SK-N-SH (cell line): Measurements from ENCODE around the gene CISD3. TPM values are rescaled to one million over a fixed set of nuclear protein-coding genes. Genes with fewer than 3 reads are reported as not detected.

ENCODE experiments used
- CTCF ChIA-PET: fragments of 300-600, 350-600 bp; formaldehyde crosslinking; extraction: SDS; loops from one replicate; lab custom pipeline; 2021; lab: Yijun Ruan, JAX
- POLR2A ChIA-PET: fragments of 350-600 bp; sonication (Branson Sonifier 250); formaldehyde crosslinking; extraction: SDS; loops from one replicate; lab custom pipeline; 2020; ENCODE audit warnings: antibody characterized with exemption, inconsistent platforms; lab: Yijun Ruan, JAX
- DNase-seq: peaks from one replicate; pipeline ENCODE4 v3.0.0; 2012
- H2AFZ ChIP-seq: fragments of 200-600 bp; sonication (generic); 2 replicates; pipeline ENCODE4 v1.8.1; 2016; ENCODE audit warnings: antibody characterized with exemption, mild to moderate bottlenecking, low read depth
- H3F3A ChIP-seq: fragments of 200-600 bp; sonication (generic); replicated peaks from 2 replicates; pipeline ENCODE3; 2016; ENCODE audit warnings: antibody characterized with exemption, mild to moderate bottlenecking; ENCODE audit not compliant: insufficient read depth
- H3K27ac ChIP-seq, 2 experiments: fragments of 200-500 bp in 1 of 2; fragments of 200-600 bp in 1 of 2; sonication (Bioruptor generic) in 1 of 2; sonication (generic), shearing (Covaris generic) in 1 of 2; 2 replicates each; pipeline versions ENCODE4 v1.5.1 to v1.6.1; 2014 to 2016; ENCODE audit warnings: low read depth in 2 of 2, inconsistent platforms in 1 of 2, low read length in 1 of 2, mild to moderate bottlenecking in 1 of 2, mixed read lengths in 1 of 2
- H3K27me3 ChIP-seq: fragments of 200-600 bp; sonication (generic), shearing (Covaris generic); 2 replicates; pipeline ENCODE4 v1.6.1; 2016; ENCODE audit warnings: mixed run types; ENCODE audit not compliant: insufficient read depth
- H3K36me3 ChIP-seq, 2 experiments: fragments of 200-500 bp in 1 of 2; fragments of 200-600 bp in 1 of 2; sonication (Bioruptor generic) in 1 of 2; sonication (generic) in 1 of 2; replicated peaks in 1 of 2; 2 replicates each; pipeline versions ENCODE3 to v1.5.1; 2014 to 2016; ENCODE audit warnings: low read length in 1 of 2, mild to moderate bottlenecking in 1 of 2; ENCODE audit not compliant: insufficient read depth in 2 of 2, control insufficient read depth in 1 of 2
- H3K4me1 ChIP-seq, 2 experiments: fragments of 200-500 bp in 1 of 2; fragments of 200-600 bp in 1 of 2; sonication (Bioruptor generic) in 1 of 2; sonication (generic), shearing (Covaris generic) in 1 of 2; 2 replicates each; pipeline versions ENCODE4 v1.5.1 to v1.6.1; 2014 to 2016; ENCODE audit warnings: low read depth in 1 of 2, low read length in 1 of 2, mixed run types in 1 of 2; ENCODE audit not compliant: insufficient read depth in 2 of 2, control insufficient read depth in 1 of 2
- H3K4me2 ChIP-seq: fragments of 200-600 bp; sonication (generic), shearing (Covaris generic); 2 replicates; pipeline ENCODE4 v1.6.1; 2017; ENCODE audit warnings: mixed run types
- H3K4me3 ChIP-seq, 2 experiments: fragments of 200-500 bp in 1 of 2; fragments of 200-600 bp in 1 of 2; sonication (Bioruptor generic) in 1 of 2; sonication (generic), shearing (Covaris generic) in 1 of 2; 2 replicates each; pipeline versions ENCODE4 v1.5.1 to v1.8.1; 2014 to 2016; ENCODE audit warnings: low read depth in 2 of 2, inconsistent platforms in 1 of 2, low read length in 1 of 2, mild to moderate bottlenecking in 1 of 2, mixed read lengths in 1 of 2, moderate library complexity in 1 of 2
- H3K79me2 ChIP-seq: fragments of 200-600 bp; sonication (generic); 2 replicates; pipeline ENCODE4 v1.8.1; 2017; ENCODE audit warnings: mild to moderate bottlenecking; ENCODE audit not compliant: insufficient read depth
- H3K9ac ChIP-seq: fragments of 200-600 bp; sonication (generic); 2 replicates; pipeline ENCODE4 v1.6.1; 2017; ENCODE audit warnings: mixed run types
- H3K9me2 ChIP-seq: fragments of 200-600 bp; sonication (generic); 2 replicates; pipeline ENCODE4 v1.6.1; 2017; ENCODE audit warnings: mixed run types
- H3K9me3 ChIP-seq: fragments of 200-600 bp; sonication (generic); 2 replicates; pipeline ENCODE4 v1.6.1; 2017; ENCODE audit warnings: mixed run types, mild to moderate bottlenecking, moderate library complexity
- H4K20me1 ChIP-seq: fragments of 200-600 bp; sonication (generic); 2 replicates; pipeline ENCODE4 v1.6.1; 2017; ENCODE audit warnings: mild to moderate bottlenecking, mixed run types; ENCODE audit not compliant: insufficient read depth
- CHD2 ChIP-seq: fragments of 150-350 bp; IDR thresholded peaks from 2 replicates; pipeline ENCODE4 v1.6.1; 2018; ENCODE audit warnings: low read length; ENCODE audit not compliant: partially characterized antibody
- CTCF ChIP-seq: fragments of 200-600 bp; sonication (generic); IDR thresholded peaks from 2 replicates; pipeline ENCODE4 v1.6.1; 2017; ENCODE audit warnings: antibody characterized with exemption, mild to moderate bottlenecking, moderate library complexity
- ELF1 ChIP-seq: IDR thresholded peaks from 2 replicates; pipeline ENCODE4 v1.4.0; 2012
- EP300 ChIP-seq, 2 experiments: IDR thresholded peaks; 2 replicates each; pipeline versions ENCODE4 v1.4.0 to v1.6.1; 2012; ENCODE audit warnings: borderline replicate concordance in 1 of 2, low read depth in 1 of 2, low read length in 1 of 2
- EZH2phosphoT487 ChIP-seq: fragments of 200-600 bp; sonication (generic); IDR thresholded peaks from 2 replicates; pipeline ENCODE4 v1.6.1; 2017; ENCODE audit warnings: low read depth, mixed run types, mild to moderate bottlenecking, antibody characterized with exemption, moderate library complexity, borderline replicate concordance
- FOSL2 ChIP-seq: IDR thresholded peaks from 2 replicates; pipeline ENCODE4 v1.4.0; 2012; ENCODE audit warnings: low read depth, mild to moderate bottlenecking, moderate library complexity, borderline replicate concordance
- FOXM1 ChIP-seq: IDR thresholded peaks from 2 replicates; pipeline ENCODE4 v1.4.0; 2012; ENCODE audit warnings: low read depth, mild to moderate bottlenecking
- GABPA ChIP-seq: IDR thresholded peaks from 2 replicates; pipeline ENCODE4 v1.4.0; 2012; ENCODE audit warnings: low read depth, mild to moderate bottlenecking
- IRF3 ChIP-seq: fragments of 150-350 bp; IDR thresholded peaks from 2 replicates; pipeline ENCODE4 v1.6.1; 2016; ENCODE audit warnings: mild to moderate bottlenecking, low read depth, low read length
- JUND ChIP-seq: IDR thresholded peaks from 2 replicates; pipeline ENCODE4 v1.4.0; 2012
- MAX ChIP-seq: IDR thresholded peaks from 2 replicates; pipeline ENCODE4 v1.4.0; 2012; ENCODE audit warnings: low read depth
- MEF2A ChIP-seq: IDR thresholded peaks from 2 replicates; pipeline ENCODE4 v1.4.0; 2012; ENCODE audit warnings: low read depth, borderline replicate concordance
- NRF1 ChIP-seq: IDR thresholded peaks from 2 replicates; pipeline ENCODE4 v1.6.1; 2012; ENCODE audit warnings: low read depth, mild to moderate bottlenecking, low read length
- PBX3 ChIP-seq: IDR thresholded peaks from 2 replicates; pipeline ENCODE4; 2012
- POLR2AphosphoS5 ChIP-seq: IDR thresholded peaks from 2 replicates; pipeline ENCODE4 v1.6.1; 2012; ENCODE audit warnings: low read depth, low read length
- RAD21 ChIP-seq: IDR thresholded peaks from 2 replicates; pipeline ENCODE4 v1.6.1; 2012; ENCODE audit warnings: mild to moderate bottlenecking, low read length
- RFX5 ChIP-seq: IDR thresholded peaks from 2 replicates; pipeline ENCODE4 v1.6.1; 2012; ENCODE audit warnings: mild to moderate bottlenecking, improper control_type of control experiment, low read length
- SIN3A ChIP-seq: IDR thresholded peaks from 2 replicates; pipeline ENCODE4 v1.6.1; 2012; ENCODE audit warnings: low read depth, mild to moderate bottlenecking, low read length, moderate library complexity, borderline replicate concordance
- TAF1 ChIP-seq: IDR thresholded peaks from 2 replicates; pipeline ENCODE4 v1.6.1; 2012; ENCODE audit warnings: low read depth, mild to moderate bottlenecking, low read length, moderate library complexity, borderline replicate concordance
- USF1 ChIP-seq: IDR thresholded peaks from 2 replicates; pipeline ENCODE4 v1.4.0; 2012; ENCODE audit warnings: low read depth, borderline replicate concordance
- WGBS: methylation state at CpG from one replicate; pipeline ENCODE4 v1.1.6; 2017; ENCODE audit warnings: low lambda C conversion rate; 5-methylcytosine and 5-hydroxymethylcytosine counted together
- polyA plus RNA-seq, 3 experiments: library from polyadenylated mRNA; depleted of rRNA; stranded (reverse); fragments of >200 nt; gene quantifications; 2 replicates each; pipeline ENCODE4 v1.2.3, GENCODE V29; 2012

CISD3 gene
- polyA plus RNA-seq, 1 of the 3 experiments (the other 2 are of a cell fraction) = 16.5 TPM

- CTCF ChIA-PET = interaction anchor here (1.2 to 2.0 kb wide), 2 partner anchors 9 to 15 kb away, joined by 4 to 6 read pairs; no protein-coding TSS in a partner anchor
- peaks cover 61% of the 10 kb centered on the region for H4K20me1 ChIP-seq
- WGBS = 94% methylated on average over 13 of the region's 14 CpGs
Measured at GRCh38 chr17:38738007-38738662, 8.0 kb downstream of the CISD3 start.

GRCh38 chr17:38738686-38739085 is 8.5 kb downstream of the CISD3 start:
- no peaks in the 10 kb centered on the region for H3K9me2 ChIP-seq
- peaks cover 53% of the 10 kb centered on the region for H3K79me2 ChIP-seq
- no peaks in the 10 kb centered on the region for H3K9me3 ChIP-seq
- H4K20me1 ChIP-seq = peaks cover 65% of the 10 kb centered on the region
- no peak overlapping the region for H3K4me3 ChIP-seq
- TF ChIP-seq NRF1 (no peak), ELF1 (no peak), IRF3 (no peak), RFX5 (no peak), GABPA (no peak), EP300 (IDR thresholded peaks at IDR 0.05; ENCODE audit: borderline replicate concordance in 1 of 2, low read depth in 1 of 2, low read length in 1 of 2) (no peak), RAD21 (no peak), EZH2phosphoT487 (no peak), SIN3A (no peak), POLR2AphosphoS5 (no peak), CTCF (no peak)
- H2AFZ ChIP-seq = no peak overlapping the region
- peaks cover 8 to 60% of the 10 kb centered on the region in 2 experiments; a peak in 2 of 4 replicates for H3K4me1 ChIP-seq
- no peak overlapping the region for H3K4me2 ChIP-seq
- no peak overlapping the region for H3K9ac ChIP-seq
- POLR2A ChIA-PET = no interaction called here
- DNase-seq = no peak
- over 99% methylated on average over 15 of the region's 16 CpGs for WGBS
- H3K27me3 ChIP-seq = no peaks in the 10 kb centered on the region
- H3K36me3 ChIP-seq = peaks cover 9 to 42% of the 10 kb centered on the region in 2 experiments
- no peak overlapping the region; a peak in 1 of 4 replicates for H3K27ac ChIP-seq
- CTCF ChIA-PET = interaction anchor here (1.7 to 2.0 kb wide), 2 partner anchors 10 to 132 kb away, joined by 4 to 6 read pairs; no protein-coding TSS in a partner anchor
- peaks cover 27% of the 10 kb centered on the region for H3F3A ChIP-seq

More at GRCh38 chr17:38738007-38738662, 8.0 kb downstream of the CISD3 start:
- no peak for DNase-seq
- peaks cover 15 to 47% of the 10 kb centered on the region in 2 experiments for H3K36me3 ChIP-seq
- peaks cover 26% of the 10 kb centered on the region for H3F3A ChIP-seq
- no peaks in the 10 kb centered on the region for H3K9me2 ChIP-seq
- no peak overlapping the region for H3K9ac ChIP-seq
- POLR2A ChIA-PET = no interaction called here
- H3K4me2 ChIP-seq = no peak overlapping the region
- peaks cover 53% of the 10 kb centered on the region for H3K79me2 ChIP-seq
- H3K27ac ChIP-seq = no peak overlapping the region
- H3K4me3 ChIP-seq = no peak overlapping the region
- no peak overlapping the region for H2AFZ ChIP-seq
- no peaks in the 10 kb centered on the region for H3K9me3 ChIP-seq
- no peaks in the 10 kb centered on the region for H3K27me3 ChIP-seq
- peaks cover 8 to 60% of the 10 kb centered on the region in 2 experiments; a peak in 2 of 4 replicates for H3K4me1 ChIP-seq
- no peak for TF ChIP-seq JUND
- no peak for TF ChIP-seq MAX
- no peak for TF ChIP-seq PBX3
- TF ChIP-seq EZH2phosphoT487 = no peak
- TF ChIP-seq FOXM1 = no peak
- TF ChIP-seq FOSL2 = no peak
- no peak for TF ChIP-seq RFX5
- no peak for TF ChIP-seq RAD21
- no peak for TF ChIP-seq USF1
- no peak for TF ChIP-seq EP300 (IDR thresholded peaks at IDR 0.05; ENCODE audit: borderline replicate concordance in 1 of 2, low read depth in 1 of 2, low read length in 1 of 2)
- TF ChIP-seq MEF2A = no peak
- no peak for TF ChIP-seq CHD2
- no peak for TF ChIP-seq TAF1
- TF ChIP-seq GABPA = no peak
- no peak for TF ChIP-seq POLR2AphosphoS5
